HG02885 (cell line): ENCODE results near the gene RNF212B.
A peak's percentile ranks its signal among the peaks of the same experiment; 100 is the strongest.

Experiments
- ATAC-seq: cut with Tn5 transposase; IDR thresholded peaks from one replicate; pipeline ENCODE4 v1.9.1; 2021; ENCODE audit warnings: mild to moderate bottlenecking; ENCODE audit not compliant: unreplicated experiment, poor library complexity

RNF212B gene

GRCh38 chr14:23310546-23310945, 72.8 kb downstream of the RNF212B start:
- ATAC-seq: no peak

GRCh38 chr14:23316300-23316699, 78.6 kb downstream of the RNF212B start:
- ATAC-seq: no peak

GRCh38 chr14:23319746-23320583, 82.2 kb downstream of the RNF212B start:
- no peak for ATAC-seq

- peak; percentile 88 for ATAC-seq
These were observed 83.1 kb downstream of the RNF212B start, which contains the start of gene PABPN1 for GRCh38 chr14:23320584-23321571. Gene PABPN1 (plus strand): TSS chr14:23321457. CDS start chr14:23321470, 13 bp downstream.

- ATAC-seq: peak; percentile 10
These were observed 84.1 kb downstream of the RNF212B start for GRCh38 chr14:23321572-23322547.
